Kidney (tissue), 14 donors: ENCODE data around the gene NCOA7. TPM values are rescaled to one million over a fixed set of nuclear protein-coding genes. Genes with fewer than 3 reads are reported as not detected.
A peak's percentile ranks its signal among the peaks of the same experiment; 100 is the strongest.
"Not testable (repeated sequence)": the region's sequence is repeated elsewhere in the genome, so short reads cannot be mapped to it uniquely, and the experiment has no call there.

ENCODE experiments used
- DNase-seq, 5 donors: peaks; one replicate each; pipeline ENCODE4 v3.0.0-alpha.2; 2013 to 2020
- FAIRE-seq: peaks from 2 replicates; lab custom pipeline; 2012; peaks lifted over from hg19 to GRCh38; lab: Jason Lieb, UNC
- H3K27ac ChIP-seq, 2 donors: one replicate each; pipeline ENCODE4 v1.7.0; 2013; ENCODE audit warnings: low read depth in 2 of 2, low read length in 2 of 2, inconsistent platforms in 1 of 2
- H3K27me3 ChIP-seq: one replicate; pipeline ENCODE4 v1.7.1; 2013; ENCODE audit warnings: low read length, inconsistent platforms; ENCODE audit not compliant: control insufficient read depth, insufficient read depth
- H3K36me3 ChIP-seq, 3 donors: one replicate each; pipeline versions ENCODE4 v1.7.0 to v1.7.1; 2013; ENCODE audit warnings: low read length in 3 of 3, control low read depth in 1 of 3, inconsistent platforms in 1 of 3; ENCODE audit not compliant: insufficient read depth in 3 of 3, control insufficient read depth in 2 of 3
- H3K4me1 ChIP-seq, 3 donors: one replicate each; pipeline versions ENCODE4 v1.7.0 to v1.7.1; 2013; ENCODE audit warnings: low read length in 3 of 3, inconsistent platforms in 1 of 3, low read depth in 1 of 3; ENCODE audit not compliant: control insufficient read depth in 2 of 3, insufficient read depth in 2 of 3
- H3K4me3 ChIP-seq, 3 donors: one replicate each; pipeline versions ENCODE4 v1.7.0 to v1.8.1; 2013; ENCODE audit warnings: low read length in 3 of 3, control low read depth in 1 of 3, inconsistent platforms in 1 of 3
- H3K9ac ChIP-seq, 3 donors: one replicate each; pipeline versions ENCODE4 v1.7.0 to v1.7.1; 2013; ENCODE audit warnings: low read length in 3 of 3, control low read depth in 1 of 3, inconsistent platforms in 1 of 3
- H3K9me3 ChIP-seq, 3 donors: one replicate each; pipeline versions ENCODE4 v1.7.0 to v1.7.1; 2013; ENCODE audit warnings: low read length in 3 of 3, control low read depth in 1 of 3, inconsistent platforms in 1 of 3; ENCODE audit not compliant: control insufficient read depth in 2 of 3, insufficient read depth in 1 of 3
- intact Hi-C: fragments of 100-400 bp; cut with DNase I; formaldehyde crosslinking; loops from one replicate; pipeline ENCODE4 v1.11.1; 2022
- polyA plus RNA-seq: library from polyadenylated mRNA; stranded (reverse); fragments of 350-450 nt; fragmentation: Illumina TruSeq; extraction: RNeasy Lipid Tissue Mini Kit (QIAGEN cat#74804); gene quantifications from one replicate; pipeline ENCODE4 v1.2.3, GENCODE V29; 2014; ENCODE audit warnings: low read depth, low replicate concordance; ENCODE audit not compliant: insufficient read depth
- total RNA-seq: library from RNA; stranded (reverse); fragmentation: NEBNext Ultra II Directional; extraction: Animal tissue kit (Norgen Biotek cat#: 25700); gene quantifications from one replicate; pipeline ENCODE4 v1.2.1, GENCODE V29; 2021
- TF ChIP-seq, protein P1 (sequence below): IDR thresholded peaks from 3 replicates; pipeline ENCODE4 v1.5.1; 2012; ENCODE audit warnings: mild to moderate bottlenecking, moderate library complexity, borderline replicate concordance; ENCODE audit not compliant: insufficient read depth; ENCODE audit errors: extremely low read depth
- donor health status: control.
- donor health status: control.
- donor health status: control.
- donor health status: control.
- donor health status: control.
- donor health status: DM: yes; HTN: yes; CAD: no.
- donor health status: Normal renal cell carcinoma (clear cell type).

The NCOA7 gene
- total and polyA plus RNA-seq, 2 donors from 2014 or later = 21.0 to 135 TPM

DNA sequence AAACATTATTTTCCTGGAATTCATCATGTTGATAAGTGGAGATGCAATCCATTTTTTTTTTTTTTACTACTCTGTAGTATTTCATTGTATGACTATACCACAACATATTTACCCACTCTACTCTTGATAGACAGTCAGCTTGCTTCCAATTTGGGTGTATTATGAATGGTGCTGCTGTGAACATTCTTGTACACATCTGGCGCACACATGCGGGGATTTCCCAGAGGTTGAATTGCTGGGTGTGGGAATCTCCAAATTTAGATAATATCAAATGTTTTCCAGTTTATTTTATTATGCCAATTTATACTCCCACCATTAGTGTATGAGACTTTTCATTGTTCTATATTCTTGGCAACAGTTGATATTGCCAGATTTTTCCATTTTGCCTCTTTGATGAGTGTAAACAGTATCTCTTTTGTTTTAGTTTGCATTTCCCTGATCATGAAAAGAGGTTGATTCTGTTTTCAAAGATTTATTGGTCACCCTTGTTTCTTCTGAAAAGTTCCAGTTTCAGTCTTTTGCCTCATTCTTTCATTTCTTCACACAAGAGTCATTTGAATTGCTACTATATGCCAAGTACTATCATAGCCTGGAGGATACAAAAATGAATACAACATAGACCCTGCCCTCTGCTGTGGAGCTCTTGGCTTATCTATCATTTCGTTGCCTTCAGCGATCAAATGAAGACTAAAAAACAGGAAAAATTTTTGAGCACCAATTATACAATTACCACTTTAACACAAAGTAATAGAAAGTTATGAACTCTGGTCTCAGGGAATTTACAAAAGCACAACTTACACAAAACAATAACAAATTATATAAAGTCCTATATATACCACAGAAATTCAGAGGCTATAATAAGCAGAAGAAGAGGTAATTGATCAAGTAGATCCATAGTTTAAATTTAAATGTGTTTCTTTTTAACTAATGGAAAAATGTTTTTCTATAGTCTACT lies 17.1 kb upstream of the NCOA7 start:
- DNase-seq (no peak), FAIRE-seq (no peak)
- TF ChIP-seq, protein P1, sequence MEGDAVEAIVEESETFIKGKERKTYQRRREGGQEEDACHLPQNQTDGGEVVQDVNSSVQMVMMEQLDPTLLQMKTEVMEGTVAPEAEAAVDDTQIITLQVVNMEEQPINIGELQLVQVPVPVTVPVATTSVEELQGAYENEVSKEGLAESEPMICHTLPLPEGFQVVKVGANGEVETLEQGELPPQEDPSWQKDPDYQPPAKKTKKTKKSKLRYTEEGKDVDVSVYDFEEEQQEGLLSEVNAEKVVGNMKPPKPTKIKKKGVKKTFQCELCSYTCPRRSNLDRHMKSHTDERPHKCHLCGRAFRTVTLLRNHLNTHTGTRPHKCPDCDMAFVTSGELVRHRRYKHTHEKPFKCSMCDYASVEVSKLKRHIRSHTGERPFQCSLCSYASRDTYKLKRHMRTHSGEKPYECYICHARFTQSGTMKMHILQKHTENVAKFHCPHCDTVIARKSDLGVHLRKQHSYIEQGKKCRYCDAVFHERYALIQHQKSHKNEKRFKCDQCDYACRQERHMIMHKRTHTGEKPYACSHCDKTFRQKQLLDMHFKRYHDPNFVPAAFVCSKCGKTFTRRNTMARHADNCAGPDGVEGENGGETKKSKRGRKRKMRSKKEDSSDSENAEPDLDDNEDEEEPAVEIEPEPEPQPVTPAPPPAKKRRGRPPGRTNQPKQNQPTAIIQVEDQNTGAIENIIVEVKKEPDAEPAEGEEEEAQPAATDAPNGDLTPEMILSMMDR = no peak
- intact Hi-C loops = no loop called here
- no peak overlapping the region for H3K4me3 ChIP-seq
- H3K36me3 ChIP-seq = no peaks in the 10 kb centered on the region
- peaks cover 0 to 5% (median 0%) of the 10 kb centered on the region in 3 donors for H3K4me1 ChIP-seq
- H3K27ac ChIP-seq = no peak overlapping the region
- no peaks in the 10 kb centered on the region for H3K9me3 ChIP-seq
- no peaks in the 10 kb centered on the region for H3K27me3 ChIP-seq
- no peak overlapping the region for H3K9ac ChIP-seq

DNA sequence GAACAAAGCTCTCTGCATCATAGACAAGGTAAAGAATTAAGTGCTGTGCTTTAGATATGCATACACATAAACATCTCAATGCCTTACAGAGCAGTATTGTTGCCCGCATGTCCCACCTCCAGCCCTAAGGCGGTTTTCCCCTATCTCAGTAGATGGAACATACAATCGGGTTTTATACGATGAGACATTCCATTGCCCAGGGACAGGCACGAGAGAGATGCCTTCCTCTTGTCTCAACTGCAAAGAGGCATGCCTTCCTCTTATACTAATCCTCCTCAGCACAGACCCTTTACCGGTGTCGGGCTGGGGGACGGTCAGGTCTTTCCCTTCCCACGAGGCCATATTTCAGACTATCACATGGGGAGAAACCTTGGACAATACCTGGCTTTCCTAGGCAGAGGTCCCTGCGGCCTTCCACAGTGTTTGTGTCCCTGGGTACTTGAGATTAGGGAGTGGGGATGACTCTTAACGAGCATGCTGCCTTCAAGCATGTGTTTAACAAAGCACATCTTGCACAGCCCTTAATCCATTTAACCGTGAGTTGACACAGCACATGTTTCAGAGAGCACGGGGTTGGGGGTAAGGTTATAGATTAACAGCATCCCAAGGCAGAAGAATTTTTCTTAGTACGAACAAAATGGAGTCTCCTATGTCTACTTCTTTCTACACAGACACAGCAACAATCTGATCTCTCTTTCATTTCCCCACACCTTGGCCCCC lies 14.5 kb upstream of the NCOA7 start:
- H3K4me3 ChIP-seq, H3K27me3 ChIP-seq, intact Hi-C loops, DNase-seq, H3K27ac ChIP-seq, H3K9ac ChIP-seq, FAIRE-seq, H3K9me3 ChIP-seq, H3K36me3 ChIP-seq, H3K4me1 ChIP-seq: not testable (repeated sequence)

- Histone ChIP-seq H3K9me3 (no peaks in the 10 kb centered on the region), H3K4me1 (peaks cover 0 to 5% (median 0%) of the 10 kb centered on the region in 3 donors), H3K4me3 (peak overlapping the region; percentile 70 to 96 (median 94)), H3K9ac (peak overlapping the region; percentile 18 to 95 (median 87)), H3K36me3 (no peaks in the 10 kb centered on the region), H3K27me3 (no peaks in the 10 kb centered on the region), H3K27ac (peak overlapping the region; percentile 80 to 90)
- intact Hi-C loops = no loop called here
- DNase-seq (peak; percentile 91 to 98 (median 96)), FAIRE-seq (peak; percentile 99)
- TF ChIP-seq, protein P1 = no peak
These were observed 10.7 kb upstream of the NCOA7 start for GRCh38 chr6:125779924-125780539.
